Fibroblast of villous mesenchyme (primary cell): ENCODE data around the gene RNLS. TPM values are rescaled to one million over a fixed set of nuclear protein-coding genes. Genes with fewer than 3 reads are reported as not detected.

Experiments
- DNase-seq: peaks from one replicate; pipeline ENCODE4 v3.0.0-alpha.2; 2010; ENCODE audit warnings: low read depth
- H3K4me3 ChIP-seq: 2 replicates; pipeline ENCODE4 v1.5.1; 2011; ENCODE audit warnings: low read depth, mild to moderate bottlenecking, low read length
- CTCF ChIP-seq: IDR thresholded peaks from 2 replicates; pipeline ENCODE4 v1.5.1; 2012; ENCODE audit warnings: low read depth, mild to moderate bottlenecking, low read length; ENCODE audit not compliant: insufficient read depth
- total RNA-seq: library from RNA; depleted of rRNA; stranded (reverse); fragments of >200 nt; gene quantifications from 2 replicates; pipeline ENCODE4 v1.2.3, GENCODE V29; 2012

RNLS gene
- total RNA-seq, 1 donor: 14.2 TPM

- H3K4me3 ChIP-seq: no peak overlapping the region
- no peak for DNase-seq
- TF ChIP-seq CTCF: no peak
These were observed 108.0 kb downstream of the RNLS start for GRCh38 chr10:88474884-88475844.

DNA sequence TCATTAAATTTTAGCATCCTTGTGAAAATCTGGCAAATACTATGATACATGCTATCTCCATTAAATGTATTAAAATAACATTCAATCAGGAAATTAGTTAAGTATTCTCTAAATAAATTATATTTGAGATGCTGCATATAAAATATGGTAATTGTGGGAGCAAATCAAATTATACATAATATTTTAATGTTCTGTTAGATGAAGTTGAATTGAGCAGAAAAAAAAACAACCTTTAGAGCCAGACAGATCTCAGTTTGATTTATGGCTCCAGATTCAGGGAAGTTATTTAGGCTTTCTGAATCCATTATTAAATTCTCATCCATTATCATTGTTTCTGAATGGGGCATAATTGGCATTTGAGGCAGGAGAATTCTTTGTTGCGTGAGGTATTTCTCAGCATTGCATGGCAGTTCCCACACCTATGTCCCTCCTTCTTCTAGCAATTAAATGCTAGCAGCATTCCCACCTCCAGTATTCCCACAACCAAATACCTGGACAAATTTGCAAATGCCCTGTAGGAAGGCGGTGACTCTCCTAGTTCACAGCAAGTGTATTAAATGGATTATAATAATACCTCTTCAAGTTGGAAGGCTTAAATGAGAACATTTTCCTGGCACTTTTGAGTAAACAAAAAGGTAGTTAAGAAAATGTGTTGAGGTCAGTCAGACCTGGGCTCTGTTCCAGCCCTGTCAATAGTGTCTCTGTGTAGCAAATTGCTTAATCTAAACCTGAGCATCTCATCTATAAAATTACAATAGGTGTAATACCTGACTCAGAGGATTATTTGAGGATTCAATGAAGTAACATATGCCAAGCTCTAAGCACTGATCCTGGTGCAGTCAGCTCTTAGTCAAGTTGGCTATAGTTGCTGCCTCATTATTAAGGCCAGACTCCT, 108.9 kb downstream of the RNLS start:
- H3K4me3 ChIP-seq: no peak overlapping the region
- no peak for TF ChIP-seq CTCF
- no peak for DNase-seq

DNA sequence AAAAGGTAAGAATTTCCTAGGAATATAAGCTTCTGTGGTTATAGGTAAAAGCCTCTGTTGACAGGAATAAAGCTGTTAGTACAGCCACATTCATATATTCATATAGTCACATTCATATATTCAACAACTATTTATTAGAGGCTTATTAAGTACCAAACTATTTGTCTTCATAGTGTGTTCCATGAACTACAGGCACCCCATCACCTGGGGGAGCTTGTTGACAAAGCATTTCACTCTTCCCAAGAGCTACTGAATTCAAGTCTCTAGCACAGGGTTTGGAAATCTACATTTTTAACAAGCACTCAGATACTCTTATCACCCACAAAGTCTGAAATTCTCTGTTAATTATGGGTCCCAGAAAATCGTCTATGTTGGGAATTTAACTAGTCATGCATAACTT, 110.6 kb downstream of the RNLS start:
- TF ChIP-seq CTCF: no peak
- DNase-seq: no peak
- no peak overlapping the region for H3K4me3 ChIP-seq

- no peak overlapping the region for H3K4me3 ChIP-seq
- TF ChIP-seq CTCF: no peak
- no peak for DNase-seq
These were observed 111.2 kb downstream of the RNLS start for GRCh38 chr10:88471899-88472298.

DNA sequence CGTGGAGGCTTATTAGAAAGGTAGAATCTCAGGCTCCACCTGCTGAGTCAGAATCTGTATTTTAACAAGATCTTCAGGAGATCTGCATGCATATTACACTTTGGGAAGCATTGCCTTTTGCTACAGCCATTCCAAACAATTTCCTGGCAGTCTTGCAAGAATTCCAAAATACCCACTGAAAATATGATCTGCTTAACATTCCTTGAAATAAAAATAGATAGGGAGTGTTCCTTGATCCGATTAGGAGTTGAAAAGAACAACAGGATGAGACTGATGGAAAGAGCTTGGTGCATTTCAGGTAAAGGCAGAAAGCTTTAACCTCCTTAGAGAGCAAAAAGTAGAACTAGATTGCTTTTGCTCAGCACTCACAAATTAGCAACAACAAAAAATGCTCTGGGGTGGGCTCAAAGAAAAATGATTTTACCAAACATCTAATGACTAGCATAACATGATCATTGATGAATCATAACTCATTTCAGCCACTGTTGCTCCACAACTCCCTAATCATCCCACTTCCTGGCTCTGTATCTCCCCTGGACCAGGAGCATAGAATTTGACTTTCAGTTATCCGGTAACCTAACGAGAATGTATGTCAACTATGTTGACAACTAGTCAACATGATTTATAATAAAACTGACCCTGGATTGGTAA, 115.2 kb downstream of the RNLS start:
- no peak for TF ChIP-seq CTCF
- no peak for DNase-seq
- H3K4me3 ChIP-seq: no peak overlapping the region

DNA sequence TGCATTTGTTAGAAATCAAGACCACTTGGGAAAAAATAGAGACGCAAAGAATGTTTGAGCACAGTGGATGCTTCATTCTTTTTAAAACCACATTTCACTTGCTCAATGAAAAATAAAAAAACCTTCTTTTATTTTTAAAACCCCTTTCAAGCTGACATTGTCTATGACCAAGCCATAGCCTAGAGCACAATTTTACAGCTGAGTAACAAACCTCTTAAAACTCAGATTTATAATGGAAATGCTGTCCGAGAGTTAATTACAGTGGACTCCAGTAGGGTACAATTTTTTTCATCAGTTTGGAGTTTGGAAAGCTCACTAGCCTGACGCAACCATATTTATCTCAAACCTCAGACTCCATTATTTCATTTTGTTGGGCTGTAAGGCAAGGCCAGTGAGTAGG, 116.3 kb downstream of the RNLS start:
- no peak for TF ChIP-seq CTCF
- no peak for DNase-seq
- no peak overlapping the region for H3K4me3 ChIP-seq
